GM23338 (cell line): Measurements from ENCODE around the gene CDK5.

Experiments used
- CREB1 ChIP-seq: fragments of 250-450 bp; sonication (Bioruptor Pico); IDR thresholded peaks from 2 replicates; pipeline ENCODE4 v1.5.0; 2020; ENCODE audit warnings: low read depth, mild to moderate bottlenecking, moderate library complexity
- EZH2 ChIP-seq: fragments of 200-600 bp; sonication (generic); IDR thresholded peaks from one replicate; pipeline ENCODE4 v1.8.0; 2017; ENCODE audit warnings: antibody characterized with exemption, mild to moderate bottlenecking, low read depth; ENCODE audit not compliant: unreplicated experiment
- EZH2phosphoT487 ChIP-seq: fragments of 200-600 bp; sonication (generic); IDR thresholded peaks from one replicate; pipeline ENCODE4 v1.8.1; 2018; ENCODE audit warnings: antibody characterized with exemption; ENCODE audit not compliant: unreplicated experiment
- JUNB ChIP-seq: IDR thresholded peaks from one replicate; pipeline ENCODE4 v1.6.1; 2016; ENCODE audit warnings: antibody characterized with exemption; ENCODE audit not compliant: unreplicated experiment
- NANOG ChIP-seq: IDR thresholded peaks from 2 replicates; pipeline ENCODE4 v1.6.1; 2016; ENCODE audit warnings: antibody characterized with exemption, borderline replicate concordance
- POLR2AphosphoS5 ChIP-seq: IDR thresholded peaks from 2 replicates; pipeline ENCODE4 v1.6.1; 2016; ENCODE audit warnings: antibody characterized with exemption, low read depth
- STAT1 ChIP-seq: IDR thresholded peaks from one replicate; pipeline ENCODE4 v1.6.1; 2016; ENCODE audit warnings: antibody characterized with exemption; ENCODE audit not compliant: unreplicated experiment
- TF ChIP-seq, protein P1 (sequence below), 2 experiments: fragments of 200-600 bp in 1 of 2; sonication (generic) in 1 of 2; conservative IDR thresholded peaks; 2 replicates each; pipeline versions ENCODE4 v1.5.1 to v1.6.1; 2016 to 2017; ENCODE audit warnings: antibody characterized with exemption in 2 of 2, low read depth in 2 of 2, mild to moderate bottlenecking in 2 of 2, moderate library complexity in 1 of 2
- TF ChIP-seq, protein P2 (sequence below): IDR thresholded peaks from 2 replicates; pipeline ENCODE4 v1.6.1; 2016; ENCODE audit warnings: antibody characterized with exemption
- TF ChIP-seq, protein P3 (sequence below): IDR thresholded peaks from one replicate; pipeline ENCODE4 v1.6.1; 2018; ENCODE audit warnings: antibody characterized with exemption; ENCODE audit not compliant: unreplicated experiment

- TF ChIP-seq JUNB (no peak), CREB1 (CRISPR knock-in tag) (0 out of 2 replicates have a peak, but pooled peaks have one; percentile 33), EZH2phosphoT487 (no peak), POLR2AphosphoS5 (peak; percentile 48; the same call in 1 of the 2 replicates), EZH2 (no peak), STAT1 (no peak), NANOG (no peak)
- TF ChIP-seq, protein P1, sequence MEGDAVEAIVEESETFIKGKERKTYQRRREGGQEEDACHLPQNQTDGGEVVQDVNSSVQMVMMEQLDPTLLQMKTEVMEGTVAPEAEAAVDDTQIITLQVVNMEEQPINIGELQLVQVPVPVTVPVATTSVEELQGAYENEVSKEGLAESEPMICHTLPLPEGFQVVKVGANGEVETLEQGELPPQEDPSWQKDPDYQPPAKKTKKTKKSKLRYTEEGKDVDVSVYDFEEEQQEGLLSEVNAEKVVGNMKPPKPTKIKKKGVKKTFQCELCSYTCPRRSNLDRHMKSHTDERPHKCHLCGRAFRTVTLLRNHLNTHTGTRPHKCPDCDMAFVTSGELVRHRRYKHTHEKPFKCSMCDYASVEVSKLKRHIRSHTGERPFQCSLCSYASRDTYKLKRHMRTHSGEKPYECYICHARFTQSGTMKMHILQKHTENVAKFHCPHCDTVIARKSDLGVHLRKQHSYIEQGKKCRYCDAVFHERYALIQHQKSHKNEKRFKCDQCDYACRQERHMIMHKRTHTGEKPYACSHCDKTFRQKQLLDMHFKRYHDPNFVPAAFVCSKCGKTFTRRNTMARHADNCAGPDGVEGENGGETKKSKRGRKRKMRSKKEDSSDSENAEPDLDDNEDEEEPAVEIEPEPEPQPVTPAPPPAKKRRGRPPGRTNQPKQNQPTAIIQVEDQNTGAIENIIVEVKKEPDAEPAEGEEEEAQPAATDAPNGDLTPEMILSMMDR (conservative IDR thresholded peaks at IDR 0.05; ENCODE audit: low read depth in 2 of 2): no peak
- TF ChIP-seq, protein P2, sequence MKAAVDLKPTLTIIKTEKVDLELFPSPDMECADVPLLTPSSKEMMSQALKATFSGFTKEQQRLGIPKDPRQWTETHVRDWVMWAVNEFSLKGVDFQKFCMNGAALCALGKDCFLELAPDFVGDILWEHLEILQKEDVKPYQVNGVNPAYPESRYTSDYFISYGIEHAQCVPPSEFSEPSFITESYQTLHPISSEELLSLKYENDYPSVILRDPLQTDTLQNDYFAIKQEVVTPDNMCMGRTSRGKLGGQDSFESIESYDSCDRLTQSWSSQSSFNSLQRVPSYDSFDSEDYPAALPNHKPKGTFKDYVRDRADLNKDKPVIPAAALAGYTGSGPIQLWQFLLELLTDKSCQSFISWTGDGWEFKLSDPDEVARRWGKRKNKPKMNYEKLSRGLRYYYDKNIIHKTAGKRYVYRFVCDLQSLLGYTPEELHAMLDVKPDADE: peak; percentile 69
- TF ChIP-seq, protein P3, sequence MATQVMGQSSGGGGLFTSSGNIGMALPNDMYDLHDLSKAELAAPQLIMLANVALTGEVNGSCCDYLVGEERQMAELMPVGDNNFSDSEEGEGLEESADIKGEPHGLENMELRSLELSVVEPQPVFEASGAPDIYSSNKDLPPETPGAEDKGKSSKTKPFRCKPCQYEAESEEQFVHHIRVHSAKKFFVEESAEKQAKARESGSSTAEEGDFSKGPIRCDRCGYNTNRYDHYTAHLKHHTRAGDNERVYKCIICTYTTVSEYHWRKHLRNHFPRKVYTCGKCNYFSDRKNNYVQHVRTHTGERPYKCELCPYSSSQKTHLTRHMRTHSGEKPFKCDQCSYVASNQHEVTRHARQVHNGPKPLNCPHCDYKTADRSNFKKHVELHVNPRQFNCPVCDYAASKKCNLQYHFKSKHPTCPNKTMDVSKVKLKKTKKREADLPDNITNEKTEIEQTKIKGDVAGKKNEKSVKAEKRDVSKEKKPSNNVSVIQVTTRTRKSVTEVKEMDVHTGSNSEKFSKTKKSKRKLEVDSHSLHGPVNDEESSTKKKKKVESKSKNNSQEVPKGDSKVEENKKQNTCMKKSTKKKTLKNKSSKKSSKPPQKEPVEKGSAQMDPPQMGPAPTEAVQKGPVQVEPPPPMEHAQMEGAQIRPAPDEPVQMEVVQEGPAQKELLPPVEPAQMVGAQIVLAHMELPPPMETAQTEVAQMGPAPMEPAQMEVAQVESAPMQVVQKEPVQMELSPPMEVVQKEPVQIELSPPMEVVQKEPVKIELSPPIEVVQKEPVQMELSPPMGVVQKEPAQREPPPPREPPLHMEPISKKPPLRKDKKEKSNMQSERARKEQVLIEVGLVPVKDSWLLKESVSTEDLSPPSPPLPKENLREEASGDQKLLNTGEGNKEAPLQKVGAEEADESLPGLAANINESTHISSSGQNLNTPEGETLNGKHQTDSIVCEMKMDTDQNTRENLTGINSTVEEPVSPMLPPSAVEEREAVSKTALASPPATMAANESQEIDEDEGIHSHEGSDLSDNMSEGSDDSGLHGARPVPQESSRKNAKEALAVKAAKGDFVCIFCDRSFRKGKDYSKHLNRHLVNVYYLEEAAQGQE: no peak
These were observed 25.6 kb upstream of the CDK5 start, which contains the start of gene TMUB1 for GRCh38 chr7:151083071-151083823.
